ENCODE data around the gene KCNJ12. TPM values are rescaled to one million over a fixed set of nuclear protein-coding genes. Genes with fewer than 3 reads are reported as not detected.
"Not testable (repeated sequence)": the region's sequence is repeated elsewhere in the genome, so short reads cannot be mapped to it uniquely, and the experiment has no call there.

The KCNJ12 gene
- total and polyA plus RNA-seq, 4 donors, result 2.6 to 7.0 (median 3.4) TPM

DNA sequence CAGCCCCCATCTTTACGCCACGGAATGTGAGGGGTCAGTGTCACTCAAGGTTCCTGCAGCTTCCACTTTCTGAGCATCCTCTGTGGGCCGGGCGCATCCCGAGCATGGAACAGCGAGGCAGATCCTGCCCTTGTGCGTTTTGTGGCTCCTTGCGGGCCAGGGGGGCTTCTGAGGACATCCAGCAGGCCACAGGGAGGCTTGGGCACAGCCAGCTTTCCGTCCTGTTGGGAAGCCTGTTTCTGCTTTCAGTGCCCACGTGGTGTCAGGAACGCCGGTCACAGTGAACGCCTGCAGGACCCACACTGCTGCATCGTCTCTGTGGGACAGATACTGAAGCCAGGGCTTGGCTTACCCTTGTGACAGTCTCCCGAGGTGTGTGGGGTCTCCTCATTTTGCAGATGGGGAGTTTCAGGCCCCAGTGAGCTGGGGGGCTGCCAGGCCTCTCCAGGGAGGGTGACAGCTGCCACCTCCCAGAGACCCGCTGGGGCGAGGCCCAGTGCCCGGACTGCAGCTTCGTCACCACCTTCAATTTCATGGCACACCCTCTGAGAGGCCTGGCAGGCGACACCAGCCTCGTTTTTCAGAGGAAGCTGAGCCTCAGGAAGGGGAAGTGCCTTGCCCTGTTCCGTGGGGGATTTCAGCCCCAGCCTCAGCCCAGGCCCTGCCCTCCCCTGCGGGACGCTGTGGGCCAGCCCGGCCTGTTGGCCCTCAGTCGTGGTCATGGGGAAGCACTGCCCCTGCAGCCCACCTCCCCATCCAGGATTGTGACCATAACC, 29.0 kb downstream of the KCNJ12 start:
- not testable (repeated sequence) for H3K36me3 ChIP-seq (ENCODE audit: control insufficient read depth, insufficient read depth, low read length); H3K27me3 ChIP-seq (ENCODE audit: control insufficient read depth, insufficient read depth, low read length); H3K27ac ChIP-seq (ENCODE audit: low read depth, low read length); H3K4me1 ChIP-seq (ENCODE audit: control insufficient read depth, insufficient read depth, low read length); H3K9me3 ChIP-seq (ENCODE audit: control insufficient read depth, insufficient read depth, low read length); H3K4me3 ChIP-seq (ENCODE audit: low read depth, low read length); DNase-seq (ENCODE audit: low read depth in 4 of 6, low spot score in 6 of 6)
- 52% methylated on average over 13 of the region's 26 CpGs for WGBS (ENCODE audit: insufficient coverage)

DNA sequence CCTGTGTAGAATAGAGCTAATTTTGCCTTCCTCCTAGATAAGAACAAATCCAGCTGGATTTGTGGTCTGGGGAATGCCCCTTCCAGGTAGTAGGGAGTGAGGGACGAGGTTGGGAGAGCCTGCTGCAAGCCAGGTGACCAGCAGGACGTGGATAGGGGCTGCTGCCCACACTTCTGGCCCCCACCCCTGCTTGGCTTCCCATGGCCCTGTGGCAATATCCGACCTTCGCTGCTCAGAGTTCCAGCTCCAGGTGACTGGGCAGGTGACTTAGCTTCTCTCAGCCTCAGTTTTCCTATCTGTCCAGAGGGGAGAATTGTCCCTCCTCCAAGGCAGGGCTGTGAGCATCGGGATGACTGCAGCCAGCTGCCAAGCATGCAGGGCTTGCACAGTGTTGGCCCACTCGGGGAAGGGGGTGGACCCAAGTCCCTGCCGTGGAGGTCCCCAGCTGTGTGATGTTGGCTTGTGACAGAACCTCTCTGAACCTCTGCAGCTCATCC, 29.8 kb downstream of the KCNJ12 start:
- 92% methylated on average over 6 of the region's 7 CpGs for whole genome bisulfite sequencing (ENCODE audit: insufficient coverage)
- not testable (repeated sequence) for H3K27me3 ChIP-seq (ENCODE audit: control insufficient read depth, insufficient read depth, low read length); H3K27ac ChIP-seq (ENCODE audit: low read depth, low read length); H3K9me3 ChIP-seq (ENCODE audit: control insufficient read depth, insufficient read depth, low read length); H3K4me1 ChIP-seq (ENCODE audit: control insufficient read depth, insufficient read depth, low read length); H3K4me3 ChIP-seq (ENCODE audit: low read depth, low read length); H3K36me3 ChIP-seq (ENCODE audit: control insufficient read depth, insufficient read depth, low read length); DNase-seq (ENCODE audit: low read depth in 4 of 6, low spot score in 6 of 6)

DNA sequence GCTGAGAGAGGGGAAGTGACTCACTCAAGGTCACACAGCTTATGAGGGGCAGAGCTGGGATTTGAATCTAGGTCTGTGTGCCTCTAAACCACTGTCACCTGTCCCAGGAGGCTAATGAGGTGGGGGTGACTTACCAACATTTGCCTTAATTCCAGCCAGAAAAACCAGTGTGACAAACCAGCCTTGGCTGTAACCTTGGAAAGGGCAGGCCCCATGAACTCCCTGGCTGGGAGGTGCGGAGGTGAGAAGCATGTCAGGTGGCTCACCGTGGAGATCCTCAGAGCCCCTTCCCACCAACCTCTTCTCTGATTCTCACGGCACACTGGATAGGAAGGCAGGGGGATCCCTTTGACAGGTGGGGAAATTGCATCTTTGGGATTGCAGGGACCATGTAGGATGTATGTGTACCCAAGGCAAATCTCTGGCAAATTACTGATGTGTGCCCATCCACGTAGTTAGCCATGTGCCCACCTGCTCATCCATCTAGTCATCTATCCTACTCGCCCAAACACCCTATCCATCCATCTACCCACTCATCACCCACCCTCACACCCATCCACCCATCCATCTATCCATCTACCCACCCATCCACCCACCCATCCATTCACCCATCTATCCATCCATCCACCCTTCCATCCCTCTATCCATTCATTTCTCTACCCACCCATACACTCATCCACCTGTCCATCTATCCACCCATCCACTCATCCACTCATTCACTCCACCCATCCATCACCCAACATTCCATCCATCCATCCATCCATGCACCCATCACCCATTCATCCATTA, 30.7 kb downstream of the KCNJ12 start:
- H3K36me3 ChIP-seq (ENCODE audit: control insufficient read depth, insufficient read depth, low read length), result not testable (repeated sequence)

DNA sequence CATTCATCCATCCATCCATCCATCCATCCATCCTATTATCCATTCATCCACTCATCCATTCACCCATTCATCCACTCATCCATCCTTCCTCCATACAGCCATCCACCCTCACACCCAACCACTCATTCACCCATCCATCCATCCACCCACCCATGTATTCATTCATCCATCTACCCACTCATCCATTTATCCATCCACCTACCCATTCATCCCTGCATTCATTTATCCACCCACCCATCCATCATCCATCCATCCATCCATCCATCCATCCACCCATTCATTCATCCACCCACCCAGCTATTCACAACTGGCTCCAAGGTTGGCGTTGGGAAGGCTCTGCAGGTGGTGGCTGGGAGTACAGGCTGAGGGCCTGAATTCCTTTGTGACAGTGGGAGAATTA, 31.6 kb downstream of the KCNJ12 start:
- not testable (repeated sequence) for H3K27ac ChIP-seq (ENCODE audit: low read depth, low read length); H3K36me3 ChIP-seq (ENCODE audit: control insufficient read depth, insufficient read depth, low read length); H3K4me1 ChIP-seq (ENCODE audit: control insufficient read depth, insufficient read depth, low read length); H3K4me3 ChIP-seq (ENCODE audit: low read depth, low read length); DNase-seq (ENCODE audit: low read depth in 4 of 6, low spot score in 6 of 6); H3K27me3 ChIP-seq (ENCODE audit: control insufficient read depth, insufficient read depth, low read length); H3K9me3 ChIP-seq (ENCODE audit: control insufficient read depth, insufficient read depth, low read length)
- WGBS (ENCODE audit: insufficient coverage), result no CpG with 5 or more reads among the region's 1 CpG

More for the DNA sequence above, 30.7 kb downstream of the KCNJ12 start:
- not testable (repeated sequence) for H3K4me3 ChIP-seq (ENCODE audit: low read depth, low read length); H3K27ac ChIP-seq (ENCODE audit: low read depth, low read length); DNase-seq (ENCODE audit: low read depth in 4 of 6, low spot score in 6 of 6); H3K4me1 ChIP-seq (ENCODE audit: control insufficient read depth, insufficient read depth, low read length); H3K9me3 ChIP-seq (ENCODE audit: control insufficient read depth, insufficient read depth, low read length); H3K27me3 ChIP-seq (ENCODE audit: control insufficient read depth, insufficient read depth, low read length)
- 91% methylated on average over 1 of the region's 5 CpGs for WGBS (ENCODE audit: insufficient coverage)

DNA sequence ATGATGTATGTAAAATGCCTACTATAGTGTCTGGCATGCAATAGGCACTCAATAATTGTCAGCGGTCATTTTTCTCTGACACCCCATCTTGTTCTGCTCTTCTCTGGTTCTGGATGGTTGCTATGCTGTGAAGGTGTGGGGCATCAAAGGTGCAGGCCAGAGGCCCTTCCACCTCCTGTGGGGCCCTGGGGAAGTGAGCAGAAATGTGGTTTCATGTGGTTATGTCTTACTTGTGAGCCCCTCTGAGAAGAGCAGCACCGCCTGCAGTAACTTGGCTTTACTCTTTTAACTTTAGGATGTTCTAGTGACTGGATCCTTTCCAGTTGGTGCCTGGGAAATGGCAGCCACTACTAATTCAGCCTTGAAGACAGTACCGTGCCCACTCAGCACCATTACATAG, 32.1 kb downstream of the KCNJ12 start:
- not testable (repeated sequence) for H3K9me3 ChIP-seq (ENCODE audit: control insufficient read depth, insufficient read depth, low read length); H3K27me3 ChIP-seq (ENCODE audit: control insufficient read depth, insufficient read depth, low read length); H3K36me3 ChIP-seq (ENCODE audit: control insufficient read depth, insufficient read depth, low read length); H3K4me1 ChIP-seq (ENCODE audit: control insufficient read depth, insufficient read depth, low read length); DNase-seq (ENCODE audit: low read depth in 4 of 6, low spot score in 6 of 6); H3K27ac ChIP-seq (ENCODE audit: low read depth, low read length); H3K4me3 ChIP-seq (ENCODE audit: low read depth, low read length)
- no CpG with 5 or more reads among the region's 3 CpGs for WGBS (ENCODE audit: insufficient coverage)

DNA sequence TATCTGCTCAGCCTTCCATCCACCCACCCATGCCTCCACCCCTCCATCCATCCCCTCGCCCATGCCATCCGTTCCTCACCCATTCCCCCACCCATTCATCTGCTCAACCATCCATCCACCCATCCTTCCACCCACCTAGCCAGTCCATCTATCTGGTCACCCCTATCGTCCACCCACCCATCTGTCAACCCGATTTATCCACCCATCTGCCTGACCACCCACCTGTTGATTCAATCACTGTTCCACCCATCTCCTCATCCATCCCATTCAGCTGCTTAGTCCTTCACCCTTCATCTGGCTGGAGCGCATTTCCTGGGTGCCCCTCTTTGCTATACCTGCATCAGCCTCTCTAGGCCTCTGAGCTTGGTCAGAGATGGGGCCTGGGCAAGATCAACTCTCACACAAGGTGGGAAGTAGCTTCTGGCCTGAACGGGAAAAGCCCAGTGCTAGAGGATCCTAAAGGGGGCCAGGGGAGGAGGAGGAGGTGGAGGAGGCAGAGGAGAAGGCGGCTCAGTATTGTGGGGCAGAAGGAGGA, 32.7 kb downstream of the KCNJ12 start:
- H3K36me3 ChIP-seq (ENCODE audit: control insufficient read depth, insufficient read depth, low read length); H3K4me3 ChIP-seq (ENCODE audit: low read depth, low read length); H3K27ac ChIP-seq (ENCODE audit: low read depth, low read length); DNase-seq (ENCODE audit: low read depth in 4 of 6, low spot score in 6 of 6); H3K27me3 ChIP-seq (ENCODE audit: control insufficient read depth, insufficient read depth, low read length); H3K4me1 ChIP-seq (ENCODE audit: control insufficient read depth, insufficient read depth, low read length); H3K9me3 ChIP-seq (ENCODE audit: control insufficient read depth, insufficient read depth, low read length): not testable (repeated sequence)
- 71% methylated on average over 6 of the region's 7 CpGs for WGBS (ENCODE audit: insufficient coverage)

DNA sequence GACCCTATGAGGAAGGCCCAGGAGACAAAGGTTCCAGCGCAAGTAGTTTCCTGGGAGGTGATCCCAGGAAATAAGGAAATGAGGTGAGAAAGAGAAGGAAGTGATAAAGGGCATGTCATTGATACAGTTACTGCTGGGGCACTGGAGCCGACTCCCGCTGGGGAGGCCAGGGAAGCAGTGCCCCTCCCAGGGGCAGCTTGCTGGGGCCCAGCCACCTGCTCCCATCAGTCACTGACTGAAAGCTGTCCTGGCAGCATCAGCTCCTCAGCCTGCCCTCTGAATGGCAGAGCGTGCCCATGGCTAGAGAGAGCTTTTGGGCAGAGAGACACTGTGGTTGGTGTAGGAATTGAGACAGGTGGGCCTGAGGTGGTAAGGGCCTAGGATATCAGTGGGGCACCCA, 33.2 kb downstream of the KCNJ12 start:
- 91% methylated on average over 3 of the region's 4 CpGs for WGBS (ENCODE audit: insufficient coverage)
- not testable (repeated sequence) for H3K4me1 ChIP-seq (ENCODE audit: control insufficient read depth, insufficient read depth, low read length); H3K27ac ChIP-seq (ENCODE audit: low read depth, low read length); H3K36me3 ChIP-seq (ENCODE audit: control insufficient read depth, insufficient read depth, low read length); H3K9me3 ChIP-seq (ENCODE audit: control insufficient read depth, insufficient read depth, low read length); H3K27me3 ChIP-seq (ENCODE audit: control insufficient read depth, insufficient read depth, low read length); H3K4me3 ChIP-seq (ENCODE audit: low read depth, low read length); DNase-seq (ENCODE audit: low read depth in 4 of 6, low spot score in 6 of 6)

DNA sequence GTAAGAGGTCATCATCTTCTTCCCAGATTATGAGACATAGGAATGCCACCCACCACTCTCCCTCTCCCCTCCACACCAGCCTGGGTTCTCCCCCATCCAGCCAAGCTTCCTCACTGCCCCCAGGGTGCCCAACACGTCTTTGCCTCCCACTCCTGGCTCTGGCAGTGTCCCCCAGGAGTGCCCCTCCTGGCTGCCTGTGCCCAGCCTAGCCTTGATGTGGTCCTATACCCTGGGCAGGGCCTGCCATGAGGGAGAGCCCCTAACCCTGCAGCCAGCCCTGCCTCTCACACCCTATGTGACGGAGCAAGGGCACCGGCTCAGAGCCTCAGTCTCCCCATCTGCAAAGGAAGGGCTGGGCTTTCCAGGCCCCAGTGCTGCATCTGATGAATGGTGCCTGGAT, 33.8 kb downstream of the KCNJ12 start:
- 80% methylated on average over 1 of the region's 3 CpGs for WGBS (ENCODE audit: insufficient coverage)

DNA sequence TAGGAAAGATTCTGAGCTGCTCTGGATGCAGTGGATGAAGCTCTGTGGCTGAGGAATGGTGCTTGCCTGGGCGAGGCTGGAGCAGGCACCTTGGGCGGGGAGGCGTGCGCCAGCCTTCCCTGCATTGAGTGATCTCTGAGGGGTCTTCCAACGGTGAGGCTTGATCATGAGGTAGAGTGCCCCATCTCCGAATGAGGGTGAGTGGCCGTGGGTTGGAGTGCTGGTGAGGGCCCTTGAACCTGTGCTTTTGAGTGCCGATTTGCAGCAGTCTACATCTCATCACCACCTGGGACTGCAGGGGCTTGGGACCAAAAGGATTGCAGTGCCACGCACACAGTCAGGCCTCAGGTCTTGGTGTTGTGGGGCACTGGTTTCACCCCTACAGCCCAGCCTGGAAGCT, 34.2 kb downstream of the KCNJ12 start:
- not testable (repeated sequence) for H3K27ac ChIP-seq (ENCODE audit: low read depth, low read length); H3K4me1 ChIP-seq (ENCODE audit: control insufficient read depth, insufficient read depth, low read length); H3K27me3 ChIP-seq (ENCODE audit: control insufficient read depth, insufficient read depth, low read length); H3K4me3 ChIP-seq (ENCODE audit: low read depth, low read length); H3K36me3 ChIP-seq (ENCODE audit: control insufficient read depth, insufficient read depth, low read length); DNase-seq (ENCODE audit: low read depth in 4 of 6, low spot score in 6 of 6); H3K9me3 ChIP-seq (ENCODE audit: control insufficient read depth, insufficient read depth, low read length)
- WGBS (ENCODE audit: insufficient coverage), result 91% methylated on average over 6 of the region's 9 CpGs

More for the DNA sequence above, 33.8 kb downstream of the KCNJ12 start:
- H3K27ac ChIP-seq (ENCODE audit: low read depth, low read length); H3K36me3 ChIP-seq (ENCODE audit: control insufficient read depth, insufficient read depth, low read length); H3K9me3 ChIP-seq (ENCODE audit: control insufficient read depth, insufficient read depth, low read length); H3K4me3 ChIP-seq (ENCODE audit: low read depth, low read length); H3K27me3 ChIP-seq (ENCODE audit: control insufficient read depth, insufficient read depth, low read length); H3K4me1 ChIP-seq (ENCODE audit: control insufficient read depth, insufficient read depth, low read length); DNase-seq (ENCODE audit: low read depth in 4 of 6, low spot score in 6 of 6): not testable (repeated sequence)
